ENCODE data around the gene SMAP2. TPM values are rescaled to one million over a fixed set of nuclear protein-coding genes. Genes with fewer than 3 reads are reported as not detected.

SMAP2 gene
- total RNA-seq, 1 experiment from 2014 or later, result 13.7 TPM

GRCh38 chr1:40344597-40344996 is 28.9 kb upstream of the SMAP2 start:
- CTCF ChIA-PET, result interaction anchor here (0.6 to 1.2 kb wide), 4 partner anchors 27 to 204 kb away, joined by 3 to 5 read pairs (median 4); no protein-coding TSS in a partner anchor
- H3K27me3 Mint-ChIP-seq (ENCODE audit: unreplicated experiment), result peaks cover 37% of the 10 kb centered on the region
- intact Hi-C loops (cut with micrococcal nuclease; ENCODE audit: unreplicated experiment), result no loop called here
- peaks cover 16% of the 10 kb centered on the region for H3K4me1 Mint-ChIP-seq (ENCODE audit: low read depth, unreplicated experiment)
- H3K4me3 Mint-ChIP-seq (ENCODE audit: low read depth, unreplicated experiment), result no peak overlapping the region
- no peak overlapping the region for H3K27ac Mint-ChIP-seq (ENCODE audit: unreplicated experiment)
- DNase-seq, result peak; percentile 13
- H3K36me3 Mint-ChIP-seq (ENCODE audit: insufficient read depth, unreplicated experiment), result no peaks in the 10 kb centered on the region
- TF ChIP-seq CTCF (IDR thresholded peaks at IDR 0.05; ENCODE audit: unreplicated experiment), result no peak
- H3K9me3 Mint-ChIP-seq (ENCODE audit: low read depth, unreplicated experiment), result no peaks in the 10 kb centered on the region
- BruUV-seq (replicated peaks), result no TSS peak

GRCh38 chr1:40350391-40350790 is 23.1 kb upstream of the SMAP2 start:
- H3K9me3 Mint-ChIP-seq (ENCODE audit: low read depth, unreplicated experiment), result no peaks in the 10 kb centered on the region
- DNase-seq, result no peak
- no peak overlapping the region for H3K4me3 Mint-ChIP-seq (ENCODE audit: low read depth, unreplicated experiment)
- H3K36me3 Mint-ChIP-seq (ENCODE audit: insufficient read depth, unreplicated experiment), result no peaks in the 10 kb centered on the region
- TF ChIP-seq CTCF (IDR thresholded peaks at IDR 0.05; ENCODE audit: unreplicated experiment), result no peak
- BruUV-seq (replicated peaks), result no TSS peak
- CTCF ChIA-PET, result no interaction called here
- H3K27me3 Mint-ChIP-seq (ENCODE audit: unreplicated experiment), result peaks cover 8% of the 10 kb centered on the region
- intact Hi-C loops (cut with micrococcal nuclease; ENCODE audit: unreplicated experiment), result no loop called here
- no peak overlapping the region for H3K27ac Mint-ChIP-seq (ENCODE audit: unreplicated experiment)
- no peaks in the 10 kb centered on the region for H3K4me1 Mint-ChIP-seq (ENCODE audit: low read depth, unreplicated experiment)

GRCh38 chr1:40351124-40351523 is 22.4 kb upstream of the SMAP2 start:
- Mint-ChIP-seq H3K27me3 (ENCODE audit: unreplicated experiment) (peaks cover 8% of the 10 kb centered on the region), H3K9me3 (ENCODE audit: low read depth, unreplicated experiment) (no peaks in the 10 kb centered on the region)

GRCh38 chr1:40352126-40352525 is 21.4 kb upstream of the SMAP2 start:
- no TSS peak for BruUV-seq (replicated peaks)
- no peaks in the 10 kb centered on the region for H3K4me1 Mint-ChIP-seq (ENCODE audit: low read depth, unreplicated experiment)
- CTCF ChIA-PET, result no interaction called here
- intact Hi-C loops (cut with micrococcal nuclease; ENCODE audit: unreplicated experiment), result no loop called here
- no peak for DNase-seq
- H3K27me3 Mint-ChIP-seq (ENCODE audit: unreplicated experiment), result peaks cover 8% of the 10 kb centered on the region
- TF ChIP-seq CTCF (IDR thresholded peaks at IDR 0.05; ENCODE audit: unreplicated experiment), result no peak
- H3K36me3 Mint-ChIP-seq (ENCODE audit: insufficient read depth, unreplicated experiment), result no peaks in the 10 kb centered on the region
- no peak overlapping the region for H3K4me3 Mint-ChIP-seq (ENCODE audit: low read depth, unreplicated experiment)
- peaks cover 2% of the 10 kb centered on the region for H3K9me3 Mint-ChIP-seq (ENCODE audit: low read depth, unreplicated experiment)
- no peak overlapping the region for H3K27ac Mint-ChIP-seq (ENCODE audit: unreplicated experiment)

More at GRCh38 chr1:40351124-40351523, 22.4 kb upstream of the SMAP2 start:
- no peak for DNase-seq
- BruUV-seq (replicated peaks), result no TSS peak
- Mint-ChIP-seq H3K4me3 (ENCODE audit: low read depth, unreplicated experiment) (no peak overlapping the region), H3K4me1 (ENCODE audit: low read depth, unreplicated experiment) (no peaks in the 10 kb centered on the region), H3K27ac (ENCODE audit: unreplicated experiment) (no peak overlapping the region), H3K36me3 (ENCODE audit: insufficient read depth, unreplicated experiment) (no peaks in the 10 kb centered on the region)
- intact Hi-C loops (cut with micrococcal nuclease; ENCODE audit: unreplicated experiment), result no loop called here
- no peak for TF ChIP-seq CTCF (IDR thresholded peaks at IDR 0.05; ENCODE audit: unreplicated experiment)
- CTCF ChIA-PET, result no interaction called here
